Measurements from ENCODE around the gene TWIST2. TPM values are rescaled to one million over a fixed set of nuclear protein-coding genes. Genes with fewer than 3 reads are reported as not detected.

Gene TWIST2
- total RNA-seq, 4 donors from 2014 or later = 10.4 to 30.1 (median 20.8) TPM

DNA sequence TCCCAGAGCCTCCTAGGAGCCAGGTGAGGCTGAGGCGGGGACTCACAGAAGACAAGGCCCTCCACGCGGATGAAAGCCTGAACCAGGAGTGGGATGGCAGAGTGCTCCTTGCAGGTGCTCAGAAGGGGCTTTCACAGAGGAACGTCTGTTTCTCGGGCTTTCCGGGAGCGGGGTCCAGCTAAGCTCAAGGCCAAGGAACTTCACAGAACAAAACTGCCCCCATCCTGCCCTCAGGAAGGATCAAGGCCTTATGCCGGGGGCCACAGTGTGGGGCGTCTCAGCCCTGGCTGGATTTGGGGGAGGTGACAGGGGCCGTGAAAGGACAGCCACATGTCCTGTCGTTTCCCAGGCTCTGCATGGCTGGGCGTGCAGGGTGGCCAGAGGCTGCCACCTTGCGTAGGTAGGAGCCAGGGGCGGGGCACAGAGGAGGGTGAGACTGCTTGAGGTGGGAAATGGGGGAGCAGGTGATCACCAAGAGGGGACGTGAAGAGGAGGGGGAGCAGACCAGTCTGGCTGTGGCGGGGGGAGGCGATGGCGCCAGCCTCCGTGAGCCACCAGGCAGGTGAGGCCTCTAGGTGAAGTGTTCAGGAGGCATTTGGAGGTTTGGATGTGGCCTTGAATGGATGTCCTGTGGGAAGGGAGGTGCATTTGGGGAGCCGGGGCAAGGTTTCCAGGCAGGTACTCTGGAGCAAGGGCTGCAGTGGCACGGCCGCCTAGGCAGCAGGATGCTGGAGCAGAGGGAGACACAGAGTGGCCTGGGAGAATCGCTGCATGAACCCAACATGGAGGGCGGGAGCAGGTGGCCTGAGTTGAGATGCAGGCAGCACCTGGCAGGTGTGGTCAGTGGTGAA, 79.1 kb downstream of the TWIST2 start:
- Histone ChIP-seq H3K36me3 (no peaks in the 10 kb centered on the region), H3K4me1 (peaks cover 0 to 5% of the 10 kb centered on the region in 2 donors), H3K9me3 (no peaks in the 10 kb centered on the region), H3K27me3 (no peaks in the 10 kb centered on the region), H3K4me3 (replicated peaks in 1 of 3) (no peak overlapping the region), H3K27ac (no peak overlapping the region)
- no peak for DNase-seq
- TF ChIP-seq CTCF (IDR thresholded peaks at IDR 0.05) (no peak), POLR2A (IDR thresholded peaks at IDR 0.05) (no peak)
- 84 to 92% methylated on average over 11 to 21 of the region's 24 CpGs for WGBS, 2 donors
- intact Hi-C loops (cut with DNase I) = loop anchor here (5.0 kb wide), 1 partner anchor 45 kb away; no protein-coding TSS in a partner anchor

DNA sequence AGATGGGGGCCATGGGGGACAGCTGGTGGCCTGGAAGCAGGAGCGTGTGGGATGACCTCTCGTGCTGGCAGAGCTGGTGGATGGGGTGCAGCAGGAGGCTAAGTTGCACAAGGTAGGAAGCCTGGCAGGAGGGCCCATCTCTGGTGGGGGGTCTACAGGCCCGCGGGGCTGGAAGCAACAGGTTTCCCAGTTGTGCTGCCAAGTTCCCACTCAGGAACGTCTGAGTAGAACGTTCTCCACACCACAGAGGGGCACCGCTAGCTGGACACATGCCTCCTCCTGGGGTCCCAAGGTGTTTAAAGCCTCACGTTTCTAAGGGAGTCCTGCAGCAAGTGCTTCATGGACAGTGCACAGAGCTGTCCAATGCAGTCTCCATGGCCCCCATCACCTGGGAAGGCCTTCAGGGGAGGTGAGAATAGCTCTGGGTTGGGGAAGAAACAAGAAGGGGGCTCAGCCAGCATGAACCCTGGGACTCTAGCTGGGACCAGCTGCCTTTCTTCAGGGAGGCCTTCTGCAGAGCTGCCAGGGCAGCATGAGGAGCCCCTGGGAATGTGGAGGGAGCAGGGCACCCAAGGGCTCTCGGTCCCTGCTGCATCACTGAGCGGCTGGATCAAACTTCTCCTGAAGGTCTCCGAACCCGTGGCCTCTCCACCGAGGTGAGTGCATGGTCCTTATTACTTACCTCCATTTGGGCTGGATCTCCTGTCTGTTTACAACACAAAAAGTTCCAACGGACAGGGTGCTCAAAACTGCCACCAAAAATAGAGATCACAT, 80.0 kb downstream of the TWIST2 start:
- 89 to 90% methylated on average over 13 to 14 of the region's 14 CpGs for WGBS, 2 donors
- intact Hi-C loops (cut with DNase I) = loop anchor here (5.0 kb wide), 1 partner anchor 46 kb away; no protein-coding TSS in a partner anchor
- no peak for DNase-seq

GRCh38 chr2:238928520-238929241, 80.8 kb downstream of the TWIST2 start:
- intact Hi-C loops (cut with DNase I) = loop anchor here (5.0 kb wide), 1 partner anchor 46 kb away; no protein-coding TSS in a partner anchor

More for the DNA sequence above, 80.0 kb downstream of the TWIST2 start:
- Histone ChIP-seq H3K27me3 (no peaks in the 10 kb centered on the region), H3K4me3 (replicated peaks in 1 of 3) (no peak overlapping the region), H3K27ac (no peak overlapping the region), H3K9me3 (no peaks in the 10 kb centered on the region), H3K36me3 (no peaks in the 10 kb centered on the region), H3K4me1 (peaks cover 0 to 5% of the 10 kb centered on the region in 2 donors)
- TF ChIP-seq CTCF (IDR thresholded peaks at IDR 0.05) (no peak), POLR2A (IDR thresholded peaks at IDR 0.05) (no peak)

More at GRCh38 chr2:238928520-238929241, 80.8 kb downstream of the TWIST2 start:
- Histone ChIP-seq H3K4me3 (replicated peaks in 1 of 3) (no peak overlapping the region), H3K9me3 (no peaks in the 10 kb centered on the region), H3K36me3 (no peaks in the 10 kb centered on the region), H3K27ac (peak overlapping the region in 1 of 3 donors; percentile 39), H3K4me1 (peaks cover 0 to 5% of the 10 kb centered on the region in 2 donors), H3K27me3 (no peaks in the 10 kb centered on the region)
- 81 to 88% methylated on average over 18 of the region's 18 CpGs for WGBS, 2 donors
- TF ChIP-seq POLR2A (IDR thresholded peaks at IDR 0.05) = no peak
- no peak for TF ChIP-seq CTCF (IDR thresholded peaks at IDR 0.05)
- no peak for DNase-seq

Data from thyroid gland (tissue), 4 donors.